HK-2 (cell line): ENCODE results near the gene TNNI3K.
A peak's percentile ranks its signal among the peaks of the same experiment; 100 is the strongest.
"Not testable (repeated sequence)": the region's sequence is repeated elsewhere in the genome, so short reads cannot be mapped to it uniquely, and the experiment has no call there.

Experiments
- DNase-seq: peaks from one replicate; pipeline ENCODE4 v3.0.0-alpha.2; 2018; ENCODE audit not compliant: unreplicated experiment

Gene TNNI3K, protein sequence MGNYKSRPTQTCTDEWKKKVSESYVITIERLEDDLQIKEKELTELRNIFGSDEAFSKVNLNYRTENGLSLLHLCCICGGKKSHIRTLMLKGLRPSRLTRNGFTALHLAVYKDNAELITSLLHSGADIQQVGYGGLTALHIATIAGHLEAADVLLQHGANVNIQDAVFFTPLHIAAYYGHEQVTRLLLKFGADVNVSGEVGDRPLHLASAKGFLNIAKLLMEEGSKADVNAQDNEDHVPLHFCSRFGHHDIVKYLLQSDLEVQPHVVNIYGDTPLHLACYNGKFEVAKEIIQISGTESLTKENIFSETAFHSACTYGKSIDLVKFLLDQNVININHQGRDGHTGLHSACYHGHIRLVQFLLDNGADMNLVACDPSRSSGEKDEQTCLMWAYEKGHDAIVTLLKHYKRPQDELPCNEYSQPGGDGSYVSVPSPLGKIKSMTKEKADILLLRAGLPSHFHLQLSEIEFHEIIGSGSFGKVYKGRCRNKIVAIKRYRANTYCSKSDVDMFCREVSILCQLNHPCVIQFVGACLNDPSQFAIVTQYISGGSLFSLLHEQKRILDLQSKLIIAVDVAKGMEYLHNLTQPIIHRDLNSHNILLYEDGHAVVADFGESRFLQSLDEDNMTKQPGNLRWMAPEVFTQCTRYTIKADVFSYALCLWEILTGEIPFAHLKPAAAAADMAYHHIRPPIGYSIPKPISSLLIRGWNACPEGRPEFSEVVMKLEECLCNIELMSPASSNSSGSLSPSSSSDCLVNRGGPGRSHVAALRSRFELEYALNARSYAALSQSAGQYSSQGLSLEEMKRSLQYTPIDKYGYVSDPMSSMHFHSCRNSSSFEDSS

DNA sequence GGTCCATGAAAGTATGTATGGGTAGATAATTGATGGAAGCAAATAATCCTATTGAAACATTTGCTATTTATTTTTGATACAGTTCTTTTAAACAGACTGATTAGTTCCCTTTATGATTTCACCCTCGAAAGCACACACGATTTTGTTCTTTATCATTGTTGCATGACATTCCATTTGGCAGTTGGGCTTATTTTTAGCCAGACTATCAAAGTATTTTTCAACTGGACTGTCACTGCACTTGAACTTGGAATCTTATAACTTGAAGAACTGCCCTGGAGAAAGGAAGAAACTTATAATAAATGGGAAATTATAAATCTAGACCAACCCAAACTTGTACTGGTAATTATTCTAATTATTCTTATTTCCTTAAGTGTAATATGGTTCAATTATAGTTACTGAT, at the start of gene TNNI3K:
TSS of gene TNNI3K (plus strand) at position 235 of the 400 bp plus-strand sequence. CDS start at position 300, 65 bp downstream.
- no peak for DNase-seq

DNA sequence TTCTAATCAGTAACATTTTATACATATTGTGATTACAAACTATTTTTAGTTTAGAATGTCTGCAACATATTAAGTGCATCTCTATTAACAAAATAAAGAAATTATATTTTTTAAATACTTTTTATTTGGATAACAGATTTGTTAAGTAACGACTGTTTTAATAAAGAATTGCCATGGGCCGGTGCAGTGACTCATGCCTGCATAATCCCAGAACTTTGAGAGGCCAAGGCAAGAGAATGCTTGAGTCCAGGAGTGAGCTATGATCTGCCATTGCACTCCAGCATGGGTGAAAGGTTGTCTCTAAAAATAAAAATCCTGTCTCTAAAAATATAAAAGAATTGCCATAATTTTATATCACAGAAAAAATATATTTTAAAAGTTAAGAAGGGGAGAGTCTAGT, 41.3 kb upstream of the TNNI3K start:
- DNase-seq: no peak

DNA sequence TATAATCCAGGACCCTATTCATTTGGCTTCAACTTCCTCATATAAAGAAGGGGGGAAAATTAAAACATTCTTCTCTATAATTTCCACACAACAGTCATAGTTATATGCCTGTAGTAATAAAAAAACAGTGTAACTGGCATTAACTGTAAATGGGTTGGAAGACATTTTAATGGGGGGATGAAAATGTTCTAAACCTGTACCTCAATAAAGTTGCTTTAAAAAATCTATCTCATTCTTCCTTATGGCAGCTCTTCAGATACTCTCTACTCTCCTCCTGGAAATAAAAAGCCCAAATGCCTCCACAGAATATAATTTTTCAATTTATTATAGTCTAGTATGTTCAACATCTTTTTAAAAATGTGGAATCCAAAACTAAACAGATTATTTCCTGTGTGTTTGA, 39.8 kb upstream of the TNNI3K start:
- DNase-seq: no peak

DNA sequence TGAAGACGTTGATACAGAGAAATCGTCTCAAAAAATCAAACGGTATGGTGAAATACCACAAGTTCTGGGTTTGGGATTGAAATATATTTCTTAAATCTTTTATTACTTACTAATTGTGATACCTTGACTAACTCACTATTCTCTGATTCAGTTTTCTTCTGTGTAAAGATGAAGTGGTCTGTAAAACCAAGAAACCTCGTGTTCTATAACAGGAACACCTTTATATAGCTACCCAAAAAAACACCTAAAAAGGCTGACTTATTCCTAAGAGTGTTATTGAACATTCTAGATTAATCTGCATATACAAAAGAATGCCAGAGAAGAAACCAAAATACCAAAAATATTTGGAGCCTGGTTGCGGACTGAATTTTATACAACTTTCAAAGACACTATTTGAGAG, 37.9 kb upstream of the TNNI3K start:
- DNase-seq: no peak

DNA sequence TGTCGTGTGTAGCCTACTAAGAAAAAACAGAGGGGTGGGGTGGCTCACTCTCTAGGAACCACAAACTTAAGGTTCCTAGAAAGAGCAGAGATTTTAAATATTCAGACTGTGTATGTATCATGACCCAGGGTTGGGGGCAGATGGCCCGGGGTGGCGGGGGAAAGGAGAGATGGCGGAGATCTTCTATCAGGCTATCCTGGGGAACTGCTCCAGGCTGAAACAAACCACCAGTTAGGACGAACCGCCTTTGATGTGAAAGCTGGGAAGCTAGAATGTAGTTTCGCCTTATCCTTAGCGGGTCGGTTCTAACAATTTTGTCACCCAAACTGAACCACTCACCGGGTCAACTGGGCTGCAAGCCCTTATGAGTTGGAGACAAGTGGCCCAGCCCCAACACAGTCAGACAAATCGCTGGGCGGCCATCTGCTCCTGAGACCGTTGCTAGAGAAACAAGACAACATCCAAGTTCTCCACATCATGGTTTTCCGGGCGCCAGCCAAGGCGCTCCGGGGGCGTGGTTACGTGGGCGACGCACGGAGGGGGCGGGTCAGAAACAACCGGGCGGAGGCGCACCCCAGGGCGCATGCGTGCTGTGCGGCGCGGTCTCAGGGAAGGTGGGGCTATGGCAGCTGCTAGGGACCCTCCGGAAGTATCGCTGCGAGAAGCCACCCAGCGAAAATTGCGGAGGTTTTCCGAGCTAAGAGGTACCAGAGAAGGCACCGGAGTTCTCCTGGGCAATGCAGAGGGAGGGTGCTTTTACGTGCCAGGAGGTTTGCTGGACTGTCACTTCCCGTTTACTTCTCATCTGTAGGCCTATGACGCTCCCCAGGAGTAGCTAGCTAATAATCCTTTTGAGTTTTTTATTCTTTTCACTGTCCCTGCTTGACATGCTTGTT, 37.3 kb upstream of the TNNI3K start, which contains the start of the genes FPGT and LRRIQ3:
TSS of gene FPGT (plus strand) at position 586 of the 896 bp plus-strand sequence. CDS start at position 623, 37 bp downstream.
TSS of gene LRRIQ3 (minus strand) at position 520 of the 896 bp plus-strand sequence. CDS start 14,492 bp downstream, outside the sequence.
- peak; percentile 98 for DNase-seq

DNA sequence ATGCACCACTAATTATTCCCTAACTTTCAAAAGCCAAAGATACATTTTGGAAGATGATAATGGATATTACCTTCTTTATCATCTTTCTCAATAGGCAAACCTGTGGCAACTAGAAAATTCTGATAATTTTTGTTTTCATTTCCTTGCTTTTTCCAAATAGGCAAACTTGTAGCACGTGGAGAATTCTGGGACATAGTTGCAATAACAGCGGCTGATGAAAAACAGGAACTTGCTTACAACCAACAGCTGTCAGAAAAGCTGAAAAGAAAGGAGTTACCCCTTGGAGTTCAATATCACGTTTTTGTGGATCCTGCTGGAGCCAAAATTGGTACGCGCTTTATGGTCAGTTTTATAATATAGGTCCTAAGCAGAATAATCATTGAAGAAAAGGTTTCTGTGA, 35.7 kb upstream of the TNNI3K start:
- DNase-seq: no peak

DNA sequence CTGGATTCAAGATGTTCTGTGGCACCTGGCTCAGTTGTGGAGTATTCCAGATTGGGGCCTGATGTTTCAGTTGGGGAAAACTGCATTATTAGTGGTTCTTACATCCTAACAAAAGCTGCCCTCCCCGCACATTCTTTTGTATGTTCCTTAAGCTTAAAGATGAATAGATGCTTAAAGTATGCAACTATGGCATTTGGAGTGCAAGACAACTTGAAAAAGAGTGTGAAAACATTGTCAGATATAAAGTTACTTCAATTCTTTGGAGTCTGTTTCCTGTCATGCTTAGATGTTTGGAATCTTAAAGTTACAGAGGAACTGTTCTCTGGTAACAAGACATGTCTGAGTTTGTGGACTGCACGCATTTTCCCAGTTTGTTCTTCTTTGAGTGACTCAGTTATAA, 29.9 kb upstream of the TNNI3K start:
- DNase-seq: no peak

DNA sequence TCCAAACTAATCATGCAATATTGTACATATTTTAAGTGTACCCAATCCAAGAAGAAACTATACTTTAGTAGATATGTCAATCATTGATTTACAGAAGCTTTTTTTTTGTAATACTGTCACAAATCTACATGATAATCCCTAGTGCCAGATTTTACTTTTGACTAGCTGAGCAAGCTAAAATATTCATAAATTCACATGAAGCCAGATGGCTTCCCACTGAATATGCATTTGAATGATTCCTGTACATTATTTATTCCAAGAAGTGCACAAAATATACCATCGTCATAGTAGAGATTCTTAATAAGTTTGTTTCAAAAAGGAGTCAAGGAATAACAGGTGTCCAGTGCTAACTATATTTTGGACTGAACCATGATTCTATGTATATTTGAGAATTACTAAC, 20.0 kb upstream of the TNNI3K start:
- DNase-seq: no peak

DNA sequence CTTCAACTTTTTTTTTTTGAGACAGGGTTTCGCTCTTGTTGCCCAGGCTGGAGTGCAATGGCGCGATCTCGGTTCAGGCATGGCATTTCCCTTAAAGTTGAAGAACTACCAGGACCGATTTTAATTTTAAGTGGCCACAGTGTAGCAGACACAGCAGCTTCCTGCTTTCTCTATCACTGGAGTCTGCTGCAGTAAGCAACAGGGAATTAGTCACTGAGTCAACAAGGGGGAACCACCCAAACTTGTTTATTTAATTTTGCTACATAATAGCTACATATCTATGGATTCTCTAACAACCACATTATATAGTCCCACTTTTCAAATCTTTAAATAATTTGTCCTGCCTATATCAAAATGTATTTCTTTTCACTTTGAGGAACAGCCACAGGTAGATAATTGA, 12.5 kb upstream of the TNNI3K start:
- no peak for DNase-seq

DNA sequence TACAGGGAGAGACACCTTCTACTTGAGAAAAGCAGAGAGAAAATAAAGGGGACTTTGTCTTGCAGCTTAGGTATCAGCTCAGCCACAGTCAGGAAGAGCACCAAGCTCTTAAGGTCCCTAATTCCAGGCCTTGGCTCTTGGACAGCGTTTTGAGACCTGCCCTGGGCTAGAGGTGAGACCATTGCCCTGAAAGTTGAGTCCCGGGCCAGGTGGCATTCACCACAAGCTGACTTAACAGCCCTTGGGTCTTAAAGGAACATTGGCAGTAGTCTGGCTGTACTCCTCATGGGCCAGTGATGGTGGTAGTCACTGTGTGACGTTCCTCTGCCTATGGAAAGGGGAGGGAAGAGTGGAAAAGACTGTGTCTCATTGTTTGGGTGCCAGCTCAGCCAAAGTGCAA, 11.7 kb upstream of the TNNI3K start:
- no peak for DNase-seq

DNA sequence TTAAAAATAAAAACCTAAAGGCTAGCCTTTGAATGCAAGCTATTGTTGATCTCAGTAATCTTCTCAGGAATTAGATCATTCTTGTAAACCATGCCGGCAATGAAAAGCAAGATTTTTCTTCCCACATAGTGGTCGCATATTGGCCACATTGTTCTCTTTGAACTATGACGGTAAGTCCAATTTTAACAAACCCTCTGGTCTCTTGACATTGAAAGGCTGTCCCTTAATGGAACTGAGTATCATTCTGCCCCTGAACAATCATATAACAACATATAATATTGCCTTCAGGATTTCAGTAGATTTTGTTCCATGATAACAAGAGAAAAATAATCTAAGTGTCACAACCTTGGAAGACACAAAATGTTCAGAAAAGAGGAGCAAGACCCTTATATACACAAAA, 1.3 kb downstream of the TNNI3K start:
- no peak for DNase-seq

DNA sequence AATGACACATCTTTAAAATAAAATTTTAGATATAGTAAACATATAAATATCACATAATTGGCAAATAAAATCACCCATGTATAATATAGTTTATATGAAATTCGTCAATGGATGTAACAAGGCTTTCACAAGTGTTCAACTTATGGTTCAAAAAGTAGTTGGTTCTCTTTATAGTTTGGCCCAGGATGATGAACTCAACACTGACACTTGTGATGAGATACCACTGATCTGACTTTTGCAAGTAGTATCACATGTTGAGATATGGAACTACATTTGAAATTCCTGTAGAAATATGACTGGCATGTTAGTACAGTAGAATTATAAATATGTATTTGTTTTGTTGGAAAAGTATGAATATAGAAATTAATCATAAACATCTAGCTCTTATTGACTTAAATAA, 1.8 kb downstream of the TNNI3K start:
- DNase-seq: no peak

DNA sequence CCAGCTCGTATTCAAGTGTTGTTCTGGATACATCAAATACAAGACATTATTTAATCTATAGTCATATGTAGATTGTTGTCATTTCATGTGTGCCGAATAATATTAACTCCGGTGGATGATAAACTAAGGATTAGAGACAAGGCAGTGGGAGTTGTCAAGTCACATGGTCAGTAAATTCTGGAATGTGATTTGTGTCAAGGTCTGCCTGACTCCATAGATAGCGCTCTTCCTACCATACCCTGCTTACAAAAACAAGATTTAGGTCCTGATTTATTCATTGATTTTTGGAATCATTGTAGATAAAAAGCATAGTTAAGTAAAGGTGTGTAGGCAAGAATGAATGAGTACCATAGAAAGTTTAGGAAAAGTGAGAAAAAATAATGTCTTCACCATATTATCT, 2.6 kb downstream of the TNNI3K start:
- no peak for DNase-seq

DNA sequence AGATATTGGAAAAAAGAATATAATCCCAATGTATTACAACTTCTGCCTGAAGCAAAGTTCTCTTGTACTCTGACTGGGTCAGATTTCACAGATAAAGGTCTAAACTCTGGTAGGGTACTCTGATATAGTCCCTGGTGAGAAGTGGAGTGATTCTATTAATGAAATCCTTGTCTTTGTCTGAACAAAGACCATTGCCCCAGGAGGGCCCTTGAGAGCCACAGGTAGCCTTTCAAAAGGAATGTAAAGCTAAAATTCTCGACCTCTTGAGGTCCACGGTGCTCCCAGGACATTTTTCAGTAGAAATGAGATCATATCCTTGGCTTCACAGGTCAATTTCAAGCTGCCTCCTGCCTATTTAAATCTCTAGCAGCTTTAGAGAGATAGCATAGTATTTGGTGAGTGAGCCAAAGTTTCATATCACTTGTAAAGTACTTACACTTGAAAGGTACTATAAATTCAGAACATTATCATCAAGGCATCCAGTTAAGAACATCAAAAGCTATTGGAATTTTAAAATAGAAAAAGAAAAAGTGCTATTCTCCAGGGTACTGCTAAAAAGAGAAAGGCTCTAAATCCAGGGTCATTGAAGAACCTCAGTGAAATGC, 10.1 kb downstream of the TNNI3K start:
- DNase-seq: no peak

DNA sequence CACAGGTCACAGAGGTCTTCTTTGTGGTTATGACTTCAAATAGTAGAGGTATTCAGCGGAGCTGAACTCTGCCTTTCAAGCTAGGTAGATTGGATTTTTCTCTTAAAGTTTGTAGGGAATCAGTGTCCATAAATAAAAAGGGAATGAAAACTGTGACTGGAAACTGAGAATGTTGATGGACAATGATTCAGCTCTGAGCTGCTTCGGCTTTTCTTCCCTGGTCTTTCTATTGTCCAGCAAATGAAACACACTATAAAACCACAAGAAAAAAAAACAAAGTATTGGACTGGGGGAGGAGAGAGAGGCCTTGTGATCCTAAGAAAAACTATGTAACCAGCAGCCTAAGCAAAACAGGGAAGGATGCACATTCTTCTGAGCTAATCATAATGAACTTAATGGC, 11.1 kb downstream of the TNNI3K start:
- DNase-seq: peak; percentile 6

DNA sequence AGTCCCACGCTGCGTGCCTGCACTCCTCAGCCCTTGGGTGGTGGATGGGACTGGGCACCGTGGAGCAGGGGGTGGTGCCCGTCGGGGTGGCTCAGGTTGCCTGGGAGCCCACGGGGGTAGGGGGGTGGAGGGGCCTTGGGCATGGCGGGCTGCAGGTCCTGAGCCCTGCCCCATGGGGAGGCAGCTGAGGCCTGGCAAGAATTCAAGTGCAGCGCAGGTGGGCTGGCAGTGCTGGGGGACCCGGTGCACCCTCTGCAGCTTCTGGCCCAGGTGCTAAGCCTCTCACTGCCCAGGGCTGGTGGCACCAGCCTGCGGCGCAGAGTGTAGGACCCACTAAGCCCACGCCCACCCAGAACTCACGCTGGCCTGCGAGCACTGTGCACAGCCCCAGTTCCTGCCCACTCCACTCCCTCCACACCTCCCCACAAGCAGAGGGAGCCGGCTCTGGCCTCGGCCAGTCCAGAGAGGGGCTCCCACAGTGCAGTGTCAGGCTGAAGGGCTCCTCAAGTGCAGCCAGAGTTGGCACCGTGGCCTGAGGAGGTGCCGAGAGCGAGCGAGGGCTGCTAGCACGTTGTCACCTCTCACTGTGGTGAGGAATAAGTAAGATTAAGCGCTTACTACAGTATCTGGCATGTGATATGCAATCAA, 12.8 kb downstream of the TNNI3K start:
- no peak for DNase-seq

DNA sequence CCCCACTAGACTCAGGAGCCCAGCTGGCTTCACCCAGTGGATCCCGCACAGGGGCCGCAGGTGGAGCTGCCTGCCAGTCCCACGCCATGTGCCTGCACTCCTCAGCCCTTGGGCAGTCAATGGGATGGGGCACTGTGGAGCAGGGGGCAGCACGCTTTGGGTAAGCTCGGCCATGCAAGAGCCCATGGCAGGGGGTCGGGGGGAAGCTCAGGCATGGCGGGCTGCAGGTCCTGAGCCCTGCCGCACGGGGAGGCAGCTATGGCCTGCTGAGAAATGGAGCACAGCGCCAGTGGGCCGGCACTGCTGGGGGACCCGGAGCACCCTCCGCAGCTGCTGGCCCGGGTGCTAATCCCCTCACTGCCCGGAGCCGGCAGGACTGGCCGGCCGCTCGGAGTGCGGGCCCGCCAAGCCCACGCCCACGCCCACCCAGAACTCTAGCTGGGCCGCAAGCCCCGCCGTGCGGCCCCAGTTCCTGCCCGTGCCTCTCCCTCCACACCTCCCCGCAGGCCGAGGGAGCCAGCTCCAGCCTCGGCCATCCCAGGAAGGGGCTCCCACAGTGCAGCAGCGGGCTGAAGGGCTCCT, 18.1 kb downstream of the TNNI3K start:
- DNase-seq: not testable (repeated sequence)

DNA sequence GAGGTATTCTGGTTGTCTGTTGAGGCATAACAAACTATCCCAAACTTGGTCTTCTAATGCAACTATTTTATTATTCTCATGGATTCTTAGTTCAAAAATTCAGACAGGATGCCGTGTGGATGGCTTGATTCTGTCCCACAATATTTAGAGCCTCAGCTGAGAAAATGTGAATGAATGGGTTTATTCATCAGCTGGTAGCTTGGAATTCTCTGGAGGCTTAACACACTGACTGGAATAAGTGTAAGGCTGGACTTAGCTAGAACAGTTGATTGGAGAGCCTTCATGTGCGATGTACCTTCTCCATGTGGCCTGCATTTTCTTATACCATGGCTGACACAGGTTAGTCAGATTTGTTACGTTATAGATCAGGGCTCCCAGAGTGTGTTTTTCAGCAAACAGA, 30.8 kb downstream of the TNNI3K start:
- no peak for DNase-seq

DNA sequence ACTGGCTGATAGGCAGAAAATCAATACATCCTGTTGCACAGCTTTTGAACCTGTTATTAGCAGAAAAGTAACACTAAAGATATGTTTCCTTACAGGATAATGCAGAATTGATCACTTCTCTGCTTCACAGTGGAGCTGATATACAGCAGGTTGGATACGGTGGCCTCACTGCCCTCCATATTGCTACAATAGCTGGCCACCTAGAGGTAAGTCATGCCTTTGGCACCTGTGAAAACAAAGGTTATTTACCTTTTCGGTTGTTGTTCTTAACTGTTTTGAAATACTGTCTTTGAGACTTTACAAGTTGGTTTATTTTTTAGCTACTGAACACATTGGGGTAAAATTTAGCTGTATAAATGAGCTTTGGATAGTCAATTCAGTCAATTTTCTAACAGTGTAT, 36.3 kb downstream of the TNNI3K start:
- DNase-seq: no peak

DNA sequence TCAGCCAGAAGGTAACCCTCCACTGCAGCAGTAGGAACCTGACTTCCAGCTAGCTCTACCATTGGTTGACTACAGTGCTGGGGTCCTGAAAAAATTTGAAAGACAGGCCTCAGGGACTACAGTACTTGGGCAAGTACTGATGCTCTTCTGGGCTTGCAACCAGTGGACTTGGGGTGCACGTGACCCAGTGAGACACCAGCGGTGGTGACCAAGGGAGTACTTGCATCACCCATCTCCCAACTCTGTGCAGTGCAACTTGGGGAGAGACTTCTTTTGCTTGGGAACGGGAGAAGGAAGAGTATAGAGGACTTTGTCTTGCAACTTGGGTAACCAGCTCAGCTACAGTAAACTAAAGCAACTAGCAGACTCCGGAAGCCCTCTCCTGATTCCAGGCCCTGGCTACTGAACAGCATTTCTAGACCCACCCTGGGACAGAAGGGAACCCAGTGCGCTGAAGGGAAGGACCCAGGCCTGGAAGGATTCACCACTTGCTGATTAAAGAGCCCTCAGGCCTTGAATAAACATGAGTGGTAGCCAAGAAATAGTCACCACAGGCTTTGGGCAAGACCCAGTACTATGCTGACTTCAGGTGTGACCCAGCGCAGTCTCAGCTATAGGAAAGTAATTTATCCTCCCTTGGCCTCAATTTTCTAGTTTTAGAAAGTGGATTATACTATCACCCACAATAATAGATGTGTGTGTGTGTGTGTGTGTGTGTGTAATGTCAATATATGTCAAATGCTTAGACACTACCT, 45.6 kb downstream of the TNNI3K start:
- DNase-seq: no peak
